A549 (cell line): ENCODE results near the gene DOK5. TPM values are rescaled to one million over a fixed set of nuclear protein-coding genes. Genes with fewer than 3 reads are reported as not detected.

Experiments
- ATAC-seq, 2 experiments: fragments of 200-7000 bp in 1 of 2; fragments of >200 bp in 1 of 2; cut with Nextera tagmentation in 1 of 2; cut with Tn5 transposase in 1 of 2; 3 replicates each; pipeline versions ENCODE4 v1.8.0 to v1.9.1; 2018 to 2020; ENCODE audit warnings: mild to moderate bottlenecking in 1 of 2, moderate library complexity in 1 of 2
- CTCF ChIA-PET: fragments of 300-600 bp; sonication (Branson Sonifier 250); formaldehyde crosslinking; extraction: SDS; loops from one replicate; lab custom pipeline; 2021; ENCODE audit warnings: antibody characterized with exemption, inconsistent platforms; lab: Yijun Ruan, JAX
- POLR2A ChIA-PET: fragments of 350-600 bp; formaldehyde crosslinking; extraction: SDS; loops from one replicate; lab custom pipeline; 2021; ENCODE audit warnings: antibody characterized with exemption, inconsistent platforms; lab: Yijun Ruan, JAX
- DNase-seq, 2 experiments: peaks; one replicate each; pipeline versions ENCODE4 v3.0.0 to v3.0.0-alpha.2; 2011 to 2016; ENCODE audit warnings: low read depth in 1 of 2, low spot score in 1 of 2
- FAIRE-seq: peaks from 2 replicates; lab custom pipeline; 2011; peaks lifted over from hg19 to GRCh38; lab: Jason Lieb, UNC
- H3K27ac ChIP-seq, 2 experiments: fragments of >200 bp; sonication (Bioruptor Twin); formaldehyde crosslinking; 3 replicates each; pipeline ENCODE4 v1.5.1; 2016 to 2017
- H3K4me1 ChIP-seq: fragments of >200 bp; sonication (Bioruptor Twin); formaldehyde crosslinking; 3 replicates; pipeline ENCODE4 v1.6.1; 2016
- H3K4me2 ChIP-seq: fragments of >200 bp; sonication (Bioruptor Twin); formaldehyde crosslinking; 3 replicates; pipeline ENCODE4 v1.6.1; 2016
- H3K4me3 ChIP-seq: fragments of >200 bp; sonication (Bioruptor Twin); formaldehyde crosslinking; 3 replicates; pipeline ENCODE4 v1.5.1; 2016
- H3K9me3 ChIP-seq: fragments of >200 bp; sonication (Bioruptor Twin); formaldehyde crosslinking; 3 replicates; pipeline ENCODE4 v1.6.1; 2016
- BCL3 ChIP-seq: fragments of >200 bp; sonication (Bioruptor Twin); formaldehyde crosslinking; IDR thresholded peaks from 3 replicates; pipeline ENCODE4 v1.6.1; 2016
- BHLHE40 ChIP-seq: IDR thresholded peaks from 2 replicates; pipeline ENCODE4 v1.6.1; 2012; ENCODE audit warnings: low read depth, low read length, inconsistent platforms
- CEBPB ChIP-seq, 2 experiments: fragments of >200 bp in 1 of 2; sonication (Bioruptor Twin) in 1 of 2; formaldehyde crosslinking in 1 of 2; IDR thresholded peaks; 2 replicates each; pipeline ENCODE4 v1.6.1; 2012 to 2016
- CHD2 ChIP-seq: fragments of 150-350 bp; IDR thresholded peaks from 2 replicates; pipeline ENCODE4 v1.6.1; 2014; ENCODE audit warnings: low read length; ENCODE audit not compliant: partially characterized antibody
- CHD4 ChIP-seq: fragments of 200-600 bp; sonication (generic); IDR thresholded peaks from 2 replicates; pipeline ENCODE4 v1.6.1; 2016; ENCODE audit warnings: antibody characterized with exemption, mild to moderate bottlenecking, borderline replicate concordance
- EHMT2 ChIP-seq: fragments of 200-600 bp; sonication (generic); IDR thresholded peaks from 2 replicates; pipeline ENCODE4 v1.6.1; 2016; ENCODE audit warnings: antibody characterized with exemption, low read depth, mild to moderate bottlenecking, moderate library complexity
- EP300 ChIP-seq, 2 experiments: fragments of >200 bp; sonication (Bioruptor Twin); formaldehyde crosslinking; IDR thresholded peaks; 2 replicates in 1 of 2; 3 replicates in 1 of 2; pipeline ENCODE4 v1.6.1; 2016 to 2017
- ESRRA ChIP-seq: fragments of 150-350 bp; IDR thresholded peaks from 2 replicates; pipeline ENCODE4 v1.6.1; 2014; ENCODE audit warnings: mild to moderate bottlenecking, low read length, borderline replicate concordance
- FOSB ChIP-seq: fragments of 250-450 bp; sonication (Bioruptor Pico); IDR thresholded peaks from 2 replicates; pipeline ENCODE4 v1.5.0; 2020; ENCODE audit warnings: mild to moderate bottlenecking, moderate library complexity
- FOXS1 ChIP-seq: fragments of 250-450 bp; sonication (Bioruptor Pico); IDR thresholded peaks from 2 replicates; pipeline ENCODE4 v1.5.0; 2020; ENCODE audit warnings: mild to moderate bottlenecking, moderate library complexity
- GATA3 ChIP-seq: IDR thresholded peaks from 2 replicates; pipeline ENCODE4 v1.6.1; 2012; ENCODE audit warnings: borderline replicate concordance
- HOXA7 ChIP-seq: fragments of 250-450 bp; sonication (Bioruptor Pico); IDR thresholded peaks from 2 replicates; pipeline ENCODE4 v1.5.0; 2020; ENCODE audit warnings: mild to moderate bottlenecking, moderate library complexity
- HOXB13 ChIP-seq: fragments of 250-450 bp; sonication (Bioruptor Pico); IDR thresholded peaks from 2 replicates; pipeline ENCODE4 v1.5.0; 2020; ENCODE audit warnings: low read depth, mild to moderate bottlenecking, moderate library complexity
- HOXB5 ChIP-seq: fragments of 250-450 bp; sonication (Bioruptor Pico); IDR thresholded peaks from 2 replicates; pipeline ENCODE4 v1.5.0; 2020; ENCODE audit warnings: mild to moderate bottlenecking, moderate library complexity
- KDM5A ChIP-seq: fragments of 200-600 bp; sonication (generic); IDR thresholded peaks from 2 replicates; pipeline ENCODE4 v1.6.1; 2016; ENCODE audit warnings: antibody characterized with exemption, mild to moderate bottlenecking
- MAZ ChIP-seq: fragments of 150-350 bp; IDR thresholded peaks from 2 replicates; pipeline ENCODE4 v1.6.1; 2014; ENCODE audit warnings: antibody characterized with exemption, low read depth, low read length, borderline replicate concordance
- NPAS2 ChIP-seq: fragments of 250-450 bp; sonication (Bioruptor Pico); IDR thresholded peaks from 2 replicates; pipeline ENCODE4 v1.8.0; 2022; ENCODE audit warnings: mild to moderate bottlenecking, moderate library complexity, borderline replicate concordance
- NR3C1 ChIP-seq: fragments of >200 bp; sonication (Bioruptor Twin); formaldehyde crosslinking; IDR thresholded peaks from 3 replicates; pipeline ENCODE4 v1.6.1; 2017
- POLR2A ChIP-seq: IDR thresholded peaks from 2 replicates; pipeline ENCODE4 v1.6.1; 2012; ENCODE audit warnings: mild to moderate bottlenecking, low read length
- POLR2AphosphoS2 ChIP-seq: conservative IDR thresholded peaks from 2 replicates; pipeline ENCODE4 v1.6.1; 2012; ENCODE audit warnings: low read length, improper control_type of control experiment, inconsistent platforms
- RAD21 ChIP-seq, 2 experiments: fragments of >200 bp in 1 of 2; sonication (Bioruptor Twin) in 1 of 2; formaldehyde crosslinking in 1 of 2; IDR thresholded peaks in 1 of 2; conservative IDR thresholded peaks in 1 of 2; 2 replicates in 1 of 2; 3 replicates in 1 of 2; pipeline ENCODE4 v1.6.1; 2012 to 2018; ENCODE audit warnings: inconsistent platforms in 1 of 2
- RARB ChIP-seq: fragments of 250-450 bp; sonication (Bioruptor Pico); IDR thresholded peaks from 2 replicates; pipeline ENCODE4 v1.8.0; 2021; ENCODE audit warnings: mild to moderate bottlenecking, moderate library complexity
- RCOR1 ChIP-seq: fragments of 150-350 bp; IDR thresholded peaks from 2 replicates; pipeline ENCODE4 v1.6.1; 2014; ENCODE audit warnings: antibody characterized with exemption, low read length, low read depth
- RFX5 ChIP-seq: fragments of 450-650 bp; IDR thresholded peaks from 2 replicates; pipeline ENCODE4 v1.7.1; 2014; ENCODE audit warnings: antibody characterized with exemption, mild to moderate bottlenecking, moderate library complexity
- SREBF2 ChIP-seq: fragments of 450-650 bp; IDR thresholded peaks from 2 replicates; pipeline ENCODE4 v1.6.1; 2014; ENCODE audit warnings: mild to moderate bottlenecking, moderate library complexity
- ZC3H11A ChIP-seq: fragments of 450-650 bp; IDR thresholded peaks from 2 replicates; pipeline ENCODE4 v1.6.1; 2014; ENCODE audit warnings: antibody characterized with exemption, mild to moderate bottlenecking
- ZFP36 ChIP-seq: fragments of 450-650 bp; IDR thresholded peaks from 2 replicates; pipeline ENCODE4 v1.6.1; 2014; ENCODE audit warnings: borderline replicate concordance; ENCODE audit not compliant: partially characterized antibody
- ZNF302 ChIP-seq: fragments of 250-450 bp; sonication (Bioruptor Pico); IDR thresholded peaks from 2 replicates; pipeline ENCODE4 v1.9.0; 2021; ENCODE audit warnings: inconsistent platforms, mild to moderate bottlenecking, moderate library complexity
- ZSCAN20 ChIP-seq: fragments of 250-450 bp; sonication (Bioruptor Pico); IDR thresholded peaks from 2 replicates; pipeline ENCODE4 v1.8.0; 2022; ENCODE audit warnings: mild to moderate bottlenecking, moderate library complexity
- WGBS: methylation state at CpG from one replicate; pipeline ENCODE4 v1.1.6; 2017; ENCODE audit errors: missing lambda C conversion rate; 5-methylcytosine and 5-hydroxymethylcytosine counted together
- polyA plus RNA-seq, 4 experiments: library from polyadenylated mRNA; depleted of rRNA in 3 of 4; stranded (reverse); fragments of >200 nt; fragmentation: RNase III in 1 of 4; extraction: RNeasy Plus Mini Kit Qiagen cat#74134 plus additional on column Dnase treatment in 1 of 4; gene quantifications; 2 replicates in 3 of 4; 3 replicates in 1 of 4; pipeline ENCODE4 v1.2.3, GENCODE V29; 2011 to 2017

The DOK5 gene
- polyA plus RNA-seq, 2 of the 4 experiments (the other 2 are of a cell fraction), result not detected

- ChIA-PET CTCF (no interaction called here), POLR2A (no interaction called here)
- DNase-seq (no peak), FAIRE-seq (no peak), ATAC-seq (no peak)
- Histone ChIP-seq H3K27ac (no peak overlapping the region), H3K4me2 (no peak overlapping the region), H3K4me3 (no peak overlapping the region), H3K9me3 (no peaks in the 10 kb centered on the region), H3K4me1 (no peaks in the 10 kb centered on the region)
- 54% methylated on average over 4 of the region's 4 CpGs for WGBS
- no peak for TF ChIP-seq BCL3
- no peak for TF ChIP-seq NR3C1
- no peak for TF ChIP-seq ESRRA
- TF ChIP-seq MAZ, result no peak
- no peak for TF ChIP-seq ZSCAN20 (CRISPR knock-in tag)
- no peak for TF ChIP-seq HOXB5 (CRISPR knock-in tag)
- no peak for TF ChIP-seq HOXB13
- no peak for TF ChIP-seq KDM5A
- no peak for TF ChIP-seq RAD21 (conservative IDR thresholded peaks at IDR 0.05 in 1 of 2, IDR thresholded peaks at IDR 0.05 in 1 of 2)
- TF ChIP-seq RFX5, result no peak
- no peak for TF ChIP-seq FOSB
- TF ChIP-seq CHD2, result no peak
- no peak for TF ChIP-seq CEBPB (IDR thresholded peaks at IDR 0.05)
- TF ChIP-seq HOXA7 (CRISPR knock-in tag), result no peak
- no peak for TF ChIP-seq POLR2A
- no peak for TF ChIP-seq EP300 (IDR thresholded peaks at IDR 0.05)
- TF ChIP-seq, all 56 proteins: peak for 0
These were observed 16.1 kb upstream of the DOK5 start for GRCh38 chr20:54459279-54459678.

GRCh38 chr20:54464003-54464402 is 11.4 kb upstream of the DOK5 start:
- TF ChIP-seq BHLHE40, result no peak
- no peak for TF ChIP-seq GATA3
- no peak for TF ChIP-seq RARB
- TF ChIP-seq SREBF2, result no peak
- no peak for TF ChIP-seq MAZ
- Histone ChIP-seq H3K4me3 (no peak overlapping the region), H3K4me2 (no peak overlapping the region), H3K27ac (no peak overlapping the region), H3K9me3 (no peaks in the 10 kb centered on the region), H3K4me1 (no peaks in the 10 kb centered on the region)
- DNase-seq (no peak), ATAC-seq (no peak), FAIRE-seq (no peak)
- ChIA-PET CTCF (no interaction called here), POLR2A (no interaction called here)
- 2% methylated on average over 1 of the region's 1 CpG for WGBS

GRCh38 chr20:54466127-54466526 is 9.3 kb upstream of the DOK5 start:
- H3K9me3 ChIP-seq, result no peaks in the 10 kb centered on the region
- TF ChIP-seq BHLHE40 (no peak), NPAS2 (CRISPR knock-in tag) (no peak)
- ATAC-seq, result no peak
- no peak overlapping the region for H3K4me3 ChIP-seq
- no peak for FAIRE-seq
- H3K4me2 ChIP-seq, result no peak overlapping the region
- DNase-seq, result no peak
- no peaks in the 10 kb centered on the region for H3K4me1 ChIP-seq
- POLR2A ChIA-PET, result no interaction called here
- CTCF ChIA-PET, result no interaction called here
- H3K27ac ChIP-seq, result no peak overlapping the region
- 48% methylated on average over 3 of the region's 3 CpGs for WGBS

- no peak overlapping the region for H3K27ac ChIP-seq
- TF ChIP-seq ZC3H11A (no peak), ZFP36 (no peak), RFX5 (no peak), RAD21 (conservative IDR thresholded peaks at IDR 0.05 in 1 of 2, IDR thresholded peaks at IDR 0.05 in 1 of 2) (no peak), CHD4 (no peak), FOXS1 (no peak), ZNF302 (CRISPR knock-in tag) (no peak), POLR2AphosphoS2 (no peak), RCOR1 (no peak), EHMT2 (no peak)
- TF ChIP-seq, all 56 proteins: peak for 0
- POLR2A ChIA-PET, result no interaction called here
- Histone ChIP-seq H3K9me3 (no peaks in the 10 kb centered on the region), H3K4me2 (no peak overlapping the region), H3K4me3 (no peak overlapping the region), H3K4me1 (no peaks in the 10 kb centered on the region)
- CTCF ChIA-PET, result no interaction called here
- FAIRE-seq (no peak), DNase-seq (no peak), ATAC-seq (no peak)
- WGBS, result 16% methylated on average over 2 of the region's 2 CpGs
These were observed 7.8 kb upstream of the DOK5 start for GRCh38 chr20:54467622-54468021.
